ENCODE measurements around the gene PSMB5. TPM values are rescaled to one million over a fixed set of nuclear protein-coding genes. Genes with fewer than 3 reads are reported as not detected.

The PSMB5 gene
- total RNA-seq, 1 experiment from 2014 or later: 172 TPM

DNA sequence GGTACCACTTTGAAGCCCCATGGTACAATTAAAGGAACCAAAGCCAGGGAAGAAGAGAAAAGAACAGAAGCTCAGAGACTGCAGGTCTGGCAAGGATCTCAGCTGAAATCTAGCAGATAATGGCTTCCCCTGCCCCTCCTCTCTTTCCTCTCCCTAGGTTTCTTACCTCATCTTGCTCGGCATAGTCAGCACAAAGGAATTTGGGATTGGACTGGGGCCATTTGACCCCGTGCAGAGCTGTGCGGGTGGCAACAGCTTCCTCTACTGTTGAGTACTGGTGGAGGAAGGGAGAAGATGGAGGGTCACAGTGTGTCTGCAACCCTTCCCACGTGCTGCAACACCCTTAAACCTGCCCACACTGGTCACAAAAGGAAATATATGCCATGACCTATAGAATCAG is 27.3 kb upstream of the PSMB5 start:
- Histone ChIP-seq H3K9me3 (no peaks in the 10 kb centered on the region), H3K27me3 (replicated peaks; ENCODE audit: control insufficient read depth, insufficient read depth, low read length) (no peaks in the 10 kb centered on the region), H3K4me3 (ENCODE audit: low read depth, low read length) (no peak overlapping the region), H3K4me1 (peaks cover 16% of the 10 kb centered on the region), H3K36me3 (ENCODE audit: control insufficient read depth, insufficient read depth, low read length) (peaks cover 7% of the 10 kb centered on the region)
- ChIA-PET POLR2A (interaction anchor here (1.4 kb wide), 1 partner anchor 33 kb away, joined by 10 read pairs; the partner anchor contains the start of genes ACIN1 and C14orf119), CTCF (interaction anchor here (0.5 to 1.7 kb wide), 10 partner anchors 9 to 127 kb away, joined by 3 to 15 read pairs (median 4); partner anchors contain the start of genes ACIN1 and C14orf119)
- BruUV-seq (replicated peaks): no TSS peak
- DNase-seq: peak; percentile 54 to 64
- H3K9me3 Mint-ChIP-seq (ENCODE audit: unreplicated experiment): no peaks in the 10 kb centered on the region
- H3K27ac Mint-ChIP-seq (ENCODE audit: unreplicated experiment): no peak overlapping the region
- H3K27me3 Mint-ChIP-seq (ENCODE audit: insufficient read depth, unreplicated experiment): no peaks in the 10 kb centered on the region
- H3K4me3 Mint-ChIP-seq (ENCODE audit: unreplicated experiment): no peak overlapping the region
- peaks cover 17% of the 10 kb centered on the region for H3K4me1 Mint-ChIP-seq (ENCODE audit: low read depth, unreplicated experiment)
- TF ChIP-seq, protein P1, sequence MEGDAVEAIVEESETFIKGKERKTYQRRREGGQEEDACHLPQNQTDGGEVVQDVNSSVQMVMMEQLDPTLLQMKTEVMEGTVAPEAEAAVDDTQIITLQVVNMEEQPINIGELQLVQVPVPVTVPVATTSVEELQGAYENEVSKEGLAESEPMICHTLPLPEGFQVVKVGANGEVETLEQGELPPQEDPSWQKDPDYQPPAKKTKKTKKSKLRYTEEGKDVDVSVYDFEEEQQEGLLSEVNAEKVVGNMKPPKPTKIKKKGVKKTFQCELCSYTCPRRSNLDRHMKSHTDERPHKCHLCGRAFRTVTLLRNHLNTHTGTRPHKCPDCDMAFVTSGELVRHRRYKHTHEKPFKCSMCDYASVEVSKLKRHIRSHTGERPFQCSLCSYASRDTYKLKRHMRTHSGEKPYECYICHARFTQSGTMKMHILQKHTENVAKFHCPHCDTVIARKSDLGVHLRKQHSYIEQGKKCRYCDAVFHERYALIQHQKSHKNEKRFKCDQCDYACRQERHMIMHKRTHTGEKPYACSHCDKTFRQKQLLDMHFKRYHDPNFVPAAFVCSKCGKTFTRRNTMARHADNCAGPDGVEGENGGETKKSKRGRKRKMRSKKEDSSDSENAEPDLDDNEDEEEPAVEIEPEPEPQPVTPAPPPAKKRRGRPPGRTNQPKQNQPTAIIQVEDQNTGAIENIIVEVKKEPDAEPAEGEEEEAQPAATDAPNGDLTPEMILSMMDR (IDR thresholded peaks at IDR 0.05; ENCODE audit: insufficient read depth in 1 of 2, low read depth in 1 of 2, low read length in 1 of 2, severe bottlenecking in 1 of 2, unreplicated experiment in 1 of 2): no peak
- intact Hi-C loops (cut with micrococcal nuclease; ENCODE audit: unreplicated experiment): no loop called here
- H3K36me3 Mint-ChIP-seq (ENCODE audit: insufficient read depth, unreplicated experiment): peaks cover 96% of the 10 kb centered on the region

DNA sequence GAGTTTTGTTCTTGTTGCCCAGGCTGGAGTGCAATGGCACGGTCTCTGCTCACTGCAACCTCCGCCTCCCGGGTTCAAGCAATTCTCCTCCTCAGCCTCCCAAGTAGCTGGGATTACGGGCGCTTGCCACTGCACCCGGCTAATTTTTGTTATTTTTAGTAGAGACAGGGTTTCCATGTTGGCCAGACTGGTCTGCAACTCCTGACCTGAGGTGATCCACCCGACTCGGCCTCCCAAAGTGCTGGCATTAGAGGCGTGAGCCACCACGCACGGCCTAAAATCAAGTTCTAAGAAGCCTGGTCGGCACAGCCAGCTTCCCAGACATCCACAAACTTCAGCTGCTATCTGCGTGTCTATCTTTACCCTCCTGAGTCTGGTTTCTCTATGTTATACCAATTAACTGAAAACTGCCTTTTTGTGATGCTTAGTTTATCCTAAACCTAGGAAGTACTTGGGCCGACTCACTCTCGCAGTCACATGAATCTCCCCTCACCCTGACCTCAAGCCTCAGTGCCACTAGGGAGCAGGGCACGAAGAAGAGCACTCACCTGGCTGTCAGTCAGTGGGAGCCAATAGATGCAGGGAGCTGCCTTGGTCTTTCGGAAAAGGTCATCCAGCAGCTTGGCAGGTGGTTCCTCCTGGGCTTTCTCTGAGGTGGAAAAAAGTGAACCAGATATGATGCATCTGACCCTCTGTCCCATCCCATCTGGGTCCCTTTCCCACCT is 26.0 kb upstream of the PSMB5 start:
- POLR2A ChIA-PET: no interaction called here
- DNase-seq: no peak
- no TSS peak for BruUV-seq (replicated peaks)
- no peaks in the 10 kb centered on the region for H3K9me3 Mint-ChIP-seq (ENCODE audit: unreplicated experiment)
- CTCF ChIA-PET: interaction anchor here (1.0 to 4.2 kb wide), 5 partner anchors 8 to 74 kb away, joined by 3 to 57 read pairs (median 8); partner anchors contain the start of genes ACIN1 and C14orf119
- no peak overlapping the region for H3K4me3 Mint-ChIP-seq (ENCODE audit: unreplicated experiment)
- H3K36me3 Mint-ChIP-seq (ENCODE audit: insufficient read depth, unreplicated experiment): peaks cover 88% of the 10 kb centered on the region
- H3K4me1 Mint-ChIP-seq (ENCODE audit: low read depth, unreplicated experiment): peaks cover 30% of the 10 kb centered on the region
- H3K27me3 Mint-ChIP-seq (ENCODE audit: insufficient read depth, unreplicated experiment): no peaks in the 10 kb centered on the region
- TF ChIP-seq, protein P1 (IDR thresholded peaks at IDR 0.05; ENCODE audit: insufficient read depth in 1 of 2, low read depth in 1 of 2, low read length in 1 of 2, severe bottlenecking in 1 of 2, unreplicated experiment in 1 of 2): no peak
- Histone ChIP-seq H3K27me3 (replicated peaks; ENCODE audit: control insufficient read depth, insufficient read depth, low read length) (no peaks in the 10 kb centered on the region), H3K4me1 (peaks cover 23% of the 10 kb centered on the region), H3K4me3 (ENCODE audit: low read depth, low read length) (no peak overlapping the region), H3K36me3 (ENCODE audit: control insufficient read depth, insufficient read depth, low read length) (peaks cover 7% of the 10 kb centered on the region), H3K9me3 (no peaks in the 10 kb centered on the region)
- intact Hi-C loops (cut with micrococcal nuclease; ENCODE audit: unreplicated experiment): no loop called here
- H3K27ac Mint-ChIP-seq (ENCODE audit: unreplicated experiment): no peak overlapping the region

DNA sequence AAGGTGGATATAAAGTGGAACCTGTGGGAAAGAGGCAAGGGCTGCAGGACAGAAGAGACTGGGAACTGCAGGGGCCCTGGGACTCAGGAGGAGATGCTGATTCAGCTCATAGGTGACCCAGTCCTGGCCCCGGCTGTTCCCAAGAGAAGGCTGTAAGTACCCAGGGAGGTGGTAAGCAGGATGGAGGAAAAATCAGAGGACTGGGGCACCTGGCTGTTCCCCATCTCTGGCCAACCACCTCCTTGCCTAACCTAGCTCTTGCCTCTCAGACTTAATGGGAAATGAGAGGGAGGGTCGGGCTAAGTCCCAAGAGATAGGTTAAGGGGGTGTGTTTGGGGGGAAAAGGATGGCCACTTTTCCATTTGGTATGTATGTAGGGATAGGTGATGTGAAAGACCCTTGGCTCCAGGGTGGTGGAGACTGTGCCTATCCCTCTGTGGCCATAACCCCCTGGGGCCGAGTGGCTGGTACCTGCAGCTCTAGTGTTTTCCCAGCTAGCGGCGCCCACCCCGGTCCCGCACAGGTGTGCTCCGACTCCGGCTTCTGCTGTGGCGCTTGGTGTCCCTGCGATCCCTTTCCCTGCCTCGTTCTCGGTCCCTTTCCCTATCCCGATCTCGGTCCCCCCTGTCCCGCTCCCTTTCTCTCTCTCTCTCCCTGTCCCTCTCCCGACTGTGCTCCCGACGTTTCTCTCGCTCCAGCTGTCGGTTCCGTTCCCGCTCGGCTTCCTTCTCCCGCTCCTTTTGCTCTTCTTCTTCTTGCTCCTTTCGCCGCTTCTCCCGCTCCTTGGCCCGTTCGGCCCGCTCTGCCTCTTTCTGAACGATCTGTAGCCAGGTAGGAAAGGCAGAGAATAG is 24.2 kb upstream of the PSMB5 start:
- peaks cover 69% of the 10 kb centered on the region for H3K36me3 Mint-ChIP-seq (ENCODE audit: insufficient read depth, unreplicated experiment)
- Histone ChIP-seq H3K27me3 (replicated peaks; ENCODE audit: control insufficient read depth, insufficient read depth, low read length) (no peaks in the 10 kb centered on the region), H3K4me1 (peaks cover 23% of the 10 kb centered on the region), H3K9me3 (no peaks in the 10 kb centered on the region), H3K4me3 (ENCODE audit: low read depth, low read length) (no peak overlapping the region), H3K36me3 (ENCODE audit: control insufficient read depth, insufficient read depth, low read length) (peaks cover 7% of the 10 kb centered on the region)
- H3K4me3 Mint-ChIP-seq (ENCODE audit: unreplicated experiment): no peak overlapping the region
- H3K27me3 Mint-ChIP-seq (ENCODE audit: insufficient read depth, unreplicated experiment): no peaks in the 10 kb centered on the region
- H3K9me3 Mint-ChIP-seq (ENCODE audit: unreplicated experiment): no peaks in the 10 kb centered on the region
- DNase-seq: no peak
- TF ChIP-seq, protein P1 (IDR thresholded peaks at IDR 0.05; ENCODE audit: insufficient read depth in 1 of 2, low read depth in 1 of 2, low read length in 1 of 2, severe bottlenecking in 1 of 2, unreplicated experiment in 1 of 2): no peak
- TSS peak; percentile 72 for BruUV-seq (replicated peaks)
- ChIA-PET POLR2A (interaction anchor here (0.6 to 1.3 kb wide), 7 partner anchors 10 to 102 kb away, joined by 3 to 12 read pairs (median 5); partner anchors contain the start of genes AJUBA, C14orf119 and HAUS4), CTCF (interaction anchor here (0.7 to 4.2 kb wide), 19 partner anchors 10 to 228 kb away, joined by 3 to 102 read pairs (median 6); partner anchors contain the start of genes ACIN1, AJUBA, C14orf119 and HAUS4)
- peak overlapping the region; percentile 3 for H3K27ac Mint-ChIP-seq (ENCODE audit: unreplicated experiment)
- intact Hi-C loops (cut with micrococcal nuclease; ENCODE audit: unreplicated experiment): loop anchor here (1.0 to 5.0 kb wide), 3 partner anchors 65 to 502 kb away; no protein-coding TSS in a partner anchor
- H3K4me1 Mint-ChIP-seq (ENCODE audit: low read depth, unreplicated experiment): peaks cover 30% of the 10 kb centered on the region
